ENCODE results near the gene CHPT1.
"Not testable (repeated sequence)": the region's sequence is repeated elsewhere in the genome, so short reads cannot be mapped to it uniquely, and the experiment has no call there.

CHPT1 gene

GRCh38 chr12:101697197-101697929 lies at the start of gene CHPT1:
CHPT1 (plus strand) TSS chr12:101697640; CDS start chr12:101697862, 222 bp downstream.
- DNase-seq (ENCODE audit: low read depth) = peak; percentile 32

- DNase-seq (ENCODE audit: low read depth) = no peak
These were observed 49.7 kb upstream of the CHPT1 start for GRCh38 chr12:101647711-101648110.

- DNase-seq (ENCODE audit: low read depth) = no peak
These were observed 49.2 kb upstream of the CHPT1 start for GRCh38 chr12:101648195-101648594.

GRCh38 chr12:101650346-101651117 lies 46.9 kb upstream of the CHPT1 start:
- no peak for DNase-seq (ENCODE audit: low read depth)

DNA sequence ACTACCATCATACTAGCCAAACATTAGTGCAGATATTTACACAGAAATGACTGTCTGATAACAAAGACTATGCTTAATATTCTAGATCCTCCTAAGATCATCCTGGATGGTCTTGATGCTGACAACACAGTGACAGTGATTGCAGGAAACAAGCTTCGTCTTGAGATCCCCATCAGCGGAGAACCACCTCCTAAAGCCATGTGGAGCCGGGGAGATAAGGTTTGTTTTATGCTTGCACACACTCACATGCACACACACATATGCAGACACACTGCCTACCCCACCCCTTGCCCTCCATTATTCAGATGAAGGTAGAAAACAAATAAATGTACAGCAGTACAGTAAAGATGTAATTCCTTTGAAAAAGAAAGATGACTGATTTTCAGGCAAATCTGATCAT lies 44.4 kb upstream of the CHPT1 start:
- DNase-seq (ENCODE audit: low read depth) = no peak

GRCh38 chr12:101653503-101653902 lies 43.9 kb upstream of the CHPT1 start:
- no peak for DNase-seq (ENCODE audit: low read depth)

DNA sequence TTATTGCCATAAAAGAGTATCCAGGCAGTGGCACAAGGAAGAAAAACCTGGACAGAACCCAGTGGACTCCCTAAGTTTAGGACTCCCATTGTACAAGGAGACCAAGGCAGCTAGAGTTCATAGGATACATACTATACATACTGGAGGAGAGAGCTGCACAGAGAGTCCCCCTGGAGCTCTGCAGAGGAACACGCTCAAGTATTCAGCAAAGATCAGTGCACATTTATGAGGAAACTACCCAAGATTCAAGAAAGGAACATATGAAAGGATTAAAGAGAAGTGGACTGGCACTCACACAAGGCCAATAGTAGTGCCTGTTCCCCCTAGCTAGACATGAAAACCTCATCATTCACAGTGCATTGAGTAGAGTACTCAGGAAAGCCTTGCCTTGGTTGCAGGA lies 43.0 kb upstream of the CHPT1 start:
- no peak for DNase-seq (ENCODE audit: low read depth)

DNA sequence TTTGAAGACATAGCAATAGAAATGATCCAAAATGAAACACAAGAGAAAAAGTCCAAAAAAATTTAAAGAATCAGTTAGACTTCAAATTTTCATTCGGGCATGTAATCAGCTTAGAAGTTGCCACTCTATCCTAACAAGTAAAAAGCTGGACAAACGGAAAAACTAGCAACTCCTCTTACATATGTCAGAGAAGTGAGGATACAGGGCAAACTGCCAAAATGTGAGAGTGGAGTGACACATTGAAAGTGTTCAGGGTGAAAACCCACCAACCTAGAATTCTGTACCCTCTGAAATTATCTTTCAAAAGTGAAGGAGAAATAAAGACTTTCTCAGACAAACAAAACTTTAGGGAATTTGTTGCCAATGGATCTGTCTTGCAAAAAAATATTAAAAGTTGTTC lies 42.0 kb upstream of the CHPT1 start:
- no peak for DNase-seq (ENCODE audit: low read depth)

DNA sequence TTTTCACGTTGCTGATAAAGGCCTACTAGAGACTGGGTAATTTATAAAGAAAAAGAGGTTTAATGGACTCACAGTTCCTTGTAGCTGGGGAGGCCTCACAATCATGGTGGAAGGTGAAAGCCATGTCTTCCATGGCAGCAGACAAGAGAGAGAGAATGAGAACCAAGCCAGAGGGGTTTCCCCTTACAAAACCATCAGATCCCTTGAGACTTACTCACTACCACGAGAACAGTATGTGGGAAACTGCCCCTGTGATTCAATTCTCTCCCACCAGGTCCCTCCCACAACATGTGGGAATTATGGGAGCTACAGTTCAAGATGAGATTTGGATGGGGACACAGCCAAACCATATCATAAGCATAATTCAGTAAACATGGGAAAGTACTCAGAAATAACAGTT lies 36.8 kb upstream of the CHPT1 start:
- DNase-seq (ENCODE audit: low read depth) = not testable (repeated sequence)

DNA sequence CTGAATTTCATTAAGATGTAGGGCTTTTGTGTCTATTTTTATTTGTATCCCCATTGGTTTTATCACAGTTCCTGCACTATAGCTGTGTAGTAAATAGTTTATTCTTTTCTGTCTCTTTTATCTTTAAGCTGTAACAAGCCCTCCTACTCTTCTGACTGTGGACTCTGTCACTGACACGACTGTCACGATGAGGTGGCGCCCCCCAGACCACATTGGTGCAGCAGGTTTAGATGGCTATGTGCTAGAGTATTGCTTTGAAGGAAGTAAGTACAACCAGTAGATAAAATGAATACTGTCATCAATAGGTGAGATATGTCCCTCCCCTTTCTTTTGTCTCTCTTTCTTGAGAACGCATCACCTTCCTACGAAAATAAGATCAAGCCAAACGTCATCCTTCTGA lies 34.1 kb upstream of the CHPT1 start:
- DNase-seq (ENCODE audit: low read depth) = no peak

GRCh38 chr12:101664992-101665391 lies 32.4 kb upstream of the CHPT1 start:
- DNase-seq (ENCODE audit: low read depth) = no peak

GRCh38 chr12:101666052-101666728 lies 31.2 kb upstream of the CHPT1 start:
- no peak for DNase-seq (ENCODE audit: low read depth)

- DNase-seq (ENCODE audit: low read depth) = no peak
These were observed 29.8 kb upstream of the CHPT1 start for GRCh38 chr12:101667591-101667990.

DNA sequence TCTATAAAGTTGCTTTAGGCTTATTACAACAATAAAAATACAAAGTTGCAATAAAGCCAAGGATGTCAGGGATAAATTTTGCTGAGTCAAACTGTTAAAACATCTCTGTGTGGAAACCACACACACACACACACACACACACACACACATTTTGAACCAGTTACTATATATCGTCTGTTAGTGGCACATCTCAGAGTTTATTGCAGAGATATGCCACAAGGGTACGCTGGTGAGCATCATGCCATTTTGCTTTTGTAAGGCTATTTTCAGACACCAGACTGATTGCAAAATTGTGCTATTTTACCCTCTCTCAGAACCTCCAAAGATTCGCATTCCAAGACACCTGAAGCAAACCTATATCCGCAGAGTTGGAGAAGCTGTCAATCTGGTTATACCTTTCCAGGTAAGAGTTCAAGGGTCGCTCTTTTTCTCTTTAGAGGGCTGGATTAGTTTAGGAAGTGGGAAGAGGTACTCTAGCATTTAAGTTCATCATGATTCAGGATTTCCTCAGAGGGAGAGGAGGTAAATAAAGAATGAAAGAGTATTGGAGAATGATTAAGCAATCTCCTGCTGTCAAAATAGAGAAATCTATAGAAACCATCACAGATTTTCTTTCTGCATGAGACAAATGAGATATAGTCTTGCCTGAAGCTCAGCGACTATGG lies 27.3 kb upstream of the CHPT1 start:
- DNase-seq (ENCODE audit: low read depth) = no peak

DNA sequence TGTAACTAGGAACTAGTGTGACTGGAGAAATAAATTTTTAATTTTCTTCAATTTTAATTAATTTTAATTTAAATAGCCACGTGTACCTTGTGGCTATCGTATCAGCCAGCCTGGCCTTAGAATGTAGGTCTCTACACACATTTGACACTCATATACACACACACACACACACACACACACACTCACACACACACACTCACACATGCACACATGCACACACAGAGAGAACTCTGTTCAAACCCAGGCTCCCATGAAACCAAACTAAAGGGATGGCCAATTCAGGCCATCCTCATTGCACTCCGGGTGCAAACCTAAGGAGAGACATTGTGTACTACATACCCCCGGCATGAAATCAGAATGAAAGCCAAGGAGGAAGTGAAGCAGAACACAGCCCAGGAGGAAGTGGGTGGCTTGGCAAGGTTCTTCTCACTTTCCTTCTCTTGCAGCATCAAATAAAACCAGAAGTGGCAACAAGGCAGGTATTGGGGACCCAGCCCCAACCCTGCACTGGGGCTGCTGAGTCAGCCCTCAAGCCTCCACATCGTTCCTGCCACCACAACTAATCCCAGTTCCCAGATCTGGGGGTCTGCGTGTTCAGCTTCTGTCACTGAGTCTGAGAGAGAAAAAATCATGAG lies 26.2 kb upstream of the CHPT1 start:
- no peak for DNase-seq (ENCODE audit: low read depth)

- no peak for DNase-seq (ENCODE audit: low read depth)
These were observed 25.6 kb upstream of the CHPT1 start for GRCh38 chr12:101671833-101672232.

DNA sequence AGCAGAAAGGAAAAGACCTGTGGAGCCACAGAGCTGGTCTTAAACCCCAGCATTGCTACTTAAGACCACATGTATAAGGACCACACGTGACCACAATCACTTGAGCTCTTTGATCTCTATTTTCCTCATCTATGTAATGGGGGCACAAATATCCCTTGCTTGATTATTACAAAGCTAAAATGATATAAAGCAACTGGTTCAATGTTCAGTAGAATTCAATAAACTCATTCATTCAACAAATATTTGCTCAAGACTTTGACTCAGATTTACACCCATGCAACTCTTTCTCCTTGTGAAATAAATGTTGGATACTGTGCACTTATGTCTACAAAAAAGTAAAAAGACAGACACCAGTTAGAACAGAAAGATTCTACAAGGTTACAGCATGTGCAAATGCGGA lies 21.9 kb upstream of the CHPT1 start:
- no peak for DNase-seq (ENCODE audit: low read depth)

GRCh38 chr12:101676497-101676896 lies 20.9 kb upstream of the CHPT1 start:
- not testable (repeated sequence) for DNase-seq (ENCODE audit: low read depth)

DNA sequence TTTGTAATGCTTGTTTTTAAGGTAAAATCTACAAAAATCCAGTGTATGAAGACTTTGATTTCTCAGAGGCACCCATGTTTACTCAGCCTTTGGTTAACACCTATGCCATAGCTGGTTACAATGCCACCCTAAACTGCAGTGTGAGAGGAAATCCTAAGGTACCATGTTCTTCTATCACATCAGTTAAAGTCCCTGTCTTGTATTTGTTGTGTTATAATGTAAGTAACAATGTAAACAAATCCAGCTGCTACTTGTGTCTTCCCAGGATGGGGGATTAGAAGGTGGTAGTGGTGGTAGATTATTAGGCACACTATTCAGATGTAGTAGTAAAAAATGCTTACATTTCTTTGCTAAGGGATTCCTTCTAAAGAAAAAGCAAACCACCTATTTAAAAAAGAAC lies 19.4 kb upstream of the CHPT1 start:
- no peak for DNase-seq (ENCODE audit: low read depth)

- no peak for DNase-seq (ENCODE audit: low read depth)
These were observed 17.2 kb upstream of the CHPT1 start for GRCh38 chr12:101680240-101680639.

GRCh38 chr12:101680647-101681046 lies 16.8 kb upstream of the CHPT1 start:
- no peak for DNase-seq (ENCODE audit: low read depth)

DNA sequence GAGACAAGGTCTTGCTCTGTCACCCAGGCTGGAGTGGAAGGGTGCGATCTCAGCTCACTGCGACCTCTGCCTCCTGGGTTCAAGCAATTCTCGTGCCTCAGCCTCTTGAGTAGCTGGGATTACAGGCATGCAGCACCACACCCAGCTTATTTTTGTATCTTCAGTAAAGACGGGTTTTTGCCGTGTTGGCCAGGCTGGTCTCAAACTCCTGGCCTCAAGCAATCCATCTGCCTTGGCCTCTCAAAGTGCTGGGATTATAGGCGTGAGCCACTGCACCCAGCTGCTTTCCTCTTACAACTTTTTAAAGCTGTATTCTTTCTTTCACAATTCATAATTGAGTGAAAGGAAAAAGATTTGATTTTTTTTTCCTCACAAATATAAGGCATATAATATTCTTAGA lies 15.8 kb upstream of the CHPT1 start:
- not testable (repeated sequence) for DNase-seq (ENCODE audit: low read depth)

All from stimulated activated CD8-positive, alpha-beta memory T cell treated with anti-CD3 and anti-CD28 coated beads, Interleukin-7, amount 100 ng/mL, for 24 hours (primary cell).